Measurements from ENCODE around the gene ZNF821.
"Not testable (repeated sequence)": the region's sequence is repeated elsewhere in the genome, so short reads cannot be mapped to it uniquely, and the experiment has no call there.

DNA sequence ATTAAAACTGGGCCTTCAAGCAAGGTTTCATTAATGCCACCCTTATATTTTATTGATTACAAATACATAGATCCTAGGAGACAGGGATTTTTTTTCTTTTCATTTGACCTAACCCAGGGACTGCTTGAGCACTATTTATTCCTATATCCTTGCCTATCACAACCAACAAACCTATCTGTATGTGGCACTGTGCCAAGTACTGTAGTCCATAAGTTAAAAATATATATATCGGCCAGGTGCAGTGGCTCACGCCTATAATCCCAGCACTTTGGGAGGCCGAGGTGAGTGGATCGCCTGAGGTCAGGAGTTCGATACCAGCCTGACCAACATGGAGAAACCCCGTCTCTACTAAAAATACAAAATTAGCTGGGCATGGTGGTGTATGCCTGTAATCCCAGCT is 16.8 kb downstream of the ZNF821 start:
- TF ChIP-seq, protein P1, sequence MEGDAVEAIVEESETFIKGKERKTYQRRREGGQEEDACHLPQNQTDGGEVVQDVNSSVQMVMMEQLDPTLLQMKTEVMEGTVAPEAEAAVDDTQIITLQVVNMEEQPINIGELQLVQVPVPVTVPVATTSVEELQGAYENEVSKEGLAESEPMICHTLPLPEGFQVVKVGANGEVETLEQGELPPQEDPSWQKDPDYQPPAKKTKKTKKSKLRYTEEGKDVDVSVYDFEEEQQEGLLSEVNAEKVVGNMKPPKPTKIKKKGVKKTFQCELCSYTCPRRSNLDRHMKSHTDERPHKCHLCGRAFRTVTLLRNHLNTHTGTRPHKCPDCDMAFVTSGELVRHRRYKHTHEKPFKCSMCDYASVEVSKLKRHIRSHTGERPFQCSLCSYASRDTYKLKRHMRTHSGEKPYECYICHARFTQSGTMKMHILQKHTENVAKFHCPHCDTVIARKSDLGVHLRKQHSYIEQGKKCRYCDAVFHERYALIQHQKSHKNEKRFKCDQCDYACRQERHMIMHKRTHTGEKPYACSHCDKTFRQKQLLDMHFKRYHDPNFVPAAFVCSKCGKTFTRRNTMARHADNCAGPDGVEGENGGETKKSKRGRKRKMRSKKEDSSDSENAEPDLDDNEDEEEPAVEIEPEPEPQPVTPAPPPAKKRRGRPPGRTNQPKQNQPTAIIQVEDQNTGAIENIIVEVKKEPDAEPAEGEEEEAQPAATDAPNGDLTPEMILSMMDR (IDR thresholded peaks at IDR 0.05): not testable (repeated sequence)
- not testable (repeated sequence) for TF ChIP-seq POLR2AphosphoS5, POLR2A (IDR thresholded peaks at IDR 0.05)
